Stomach (tissue), 9 donors: ENCODE data around the gene DMWD. TPM values are rescaled to one million over a fixed set of nuclear protein-coding genes. Genes with fewer than 3 reads are reported as not detected.

ENCODE experiments used
- DNase-seq, 2 donors: peaks; one replicate each; pipeline versions ENCODE4 v3.0.0 to v3.0.0-alpha.2; 2013 to 2019
- H3K27ac ChIP-seq, 5 donors: fragments of 200-600 bp in 4 of 5; sonication (generic) in 4 of 5; one replicate each; pipeline ENCODE4 v1.5.1; 2013 to 2019; ENCODE audit warnings: mild to moderate bottlenecking in 1 of 5, moderate library complexity in 1 of 5
- H3K27me3 ChIP-seq, 3 donors: fragments of 200-600 bp; sonication (generic); one replicate each; pipeline ENCODE4 v1.5.1; 2017 to 2019; ENCODE audit warnings: mixed run types in 1 of 3
- H3K36me3 ChIP-seq, 4 donors: fragments of 200-600 bp; sonication (generic); 1 replicate in 3 of 4; 2 replicates in 1 of 4; pipeline ENCODE4 v1.5.1; 2016 to 2019
- H3K4me1 ChIP-seq, 4 donors: fragments of 200-600 bp; sonication (generic); one replicate each; pipeline ENCODE4 v1.5.1; 2016 to 2019
- H3K4me3 ChIP-seq, 4 donors: fragments of 200-600 bp; sonication (generic) in 3 of 4; one replicate each; pipeline ENCODE4 v1.5.1; 2016 to 2019; ENCODE audit warnings: mild to moderate bottlenecking in 1 of 4
- H3K9me3 ChIP-seq, 4 donors: fragments of 200-600 bp; sonication (generic); one replicate each; pipeline ENCODE4 v1.5.1; 2016 to 2019
- CTCF ChIP-seq, 7 experiments: fragments of 450-650 bp in 4 of 7; fragments of 200-600 bp in 3 of 7; sonication (generic) in 3 of 7; IDR thresholded peaks; one replicate each; pipeline ENCODE4 v1.5.1; 2016 to 2019; ENCODE audit warnings: antibody characterized with exemption in 7 of 7, control low read depth in 2 of 7, mild to moderate bottlenecking in 1 of 7
- EP300 ChIP-seq: sonication (generic); formaldehyde crosslinking; IDR thresholded peaks from one replicate; pipeline ENCODE4 v1.6.1; 2017; ENCODE audit warnings: antibody characterized with exemption
- POLR2A ChIP-seq, 4 donors: fragments of 450-650 bp; IDR thresholded peaks; one replicate each; pipeline ENCODE4 v1.6.1; 2016; ENCODE audit warnings: antibody characterized with exemption in 4 of 4, control low read depth in 2 of 4, mild to moderate bottlenecking in 1 of 4, moderate library complexity in 1 of 4
- POLR2AphosphoS5 ChIP-seq, 3 donors: sonication (generic); formaldehyde crosslinking; IDR thresholded peaks; one replicate each; pipeline ENCODE4 v1.6.1; 2016; ENCODE audit warnings: antibody characterized with exemption in 3 of 3
- WGBS, 5 donors: extraction: QIAGEN DNeasy Blood & Tissue Kit in 3 of 5; methylation state at CpG; one replicate each; pipeline versions ENCODE4 v1.1.5 to v1.1.7; 2013 to 2018; 5-methylcytosine and 5-hydroxymethylcytosine counted together
- intact Hi-C: fragments of 100-400 bp; cut with DNase I; formaldehyde crosslinking; loops from one replicate; pipeline ENCODE4 v1.15.1; 2023; ENCODE audit warnings: low total_unique reads
- polyA plus RNA-seq, 3 donors: library from polyadenylated mRNA; stranded (reverse); fragments of 200-250 nt; gene quantifications; one replicate each; pipeline ENCODE4 v1.2.3, GENCODE V29; 2013
- total RNA-seq, 5 donors: library from RNA; depleted of rRNA; stranded (reverse); fragments of >200 nt; gene quantifications; one replicate each; pipeline versions ENCODE4 v1.1.0 to v1.2.3, GENCODE V29; 2014 to 2016
- donor health status: healthy with polysubstance abuse.
- donor health status: Bipolar disorder and iron deficiency.
- donor health status: healthy.

Gene DMWD
- total and polyA plus RNA-seq, 8 donors, result 5.3 to 52.1 (median 17.2) TPM

- H3K36me3 ChIP-seq, result peaks cover 86 to 100% (median 100%) of the 10 kb centered on the region in 4 donors
- no peaks in the 10 kb centered on the region for H3K27me3 ChIP-seq
- intact Hi-C loops, result no loop called here
- H3K4me3 ChIP-seq, result no peak overlapping the region
- TF ChIP-seq CTCF (IDR thresholded peaks at IDR 0.05), result no peak
- TF ChIP-seq POLR2A (IDR thresholded peaks at IDR 0.05), result no peak
- TF ChIP-seq POLR2AphosphoS5 (IDR thresholded peaks at IDR 0.05), result no peak
- no peak for TF ChIP-seq EP300
- H3K4me1 ChIP-seq, result peaks cover 0 to 20% (median 13%) of the 10 kb centered on the region in 4 donors
- H3K27ac ChIP-seq, result no peak overlapping the region
- 84 to 96% (median 94%) methylated on average over 15 to 16 of the region's 16 CpGs for WGBS, 5 donors
- DNase-seq, result no peak
- H3K9me3 ChIP-seq, result no peaks in the 10 kb centered on the region
Measured at GRCh38 chr19:45828945-45829344, 36.3 kb upstream of the DMWD start.

DNA sequence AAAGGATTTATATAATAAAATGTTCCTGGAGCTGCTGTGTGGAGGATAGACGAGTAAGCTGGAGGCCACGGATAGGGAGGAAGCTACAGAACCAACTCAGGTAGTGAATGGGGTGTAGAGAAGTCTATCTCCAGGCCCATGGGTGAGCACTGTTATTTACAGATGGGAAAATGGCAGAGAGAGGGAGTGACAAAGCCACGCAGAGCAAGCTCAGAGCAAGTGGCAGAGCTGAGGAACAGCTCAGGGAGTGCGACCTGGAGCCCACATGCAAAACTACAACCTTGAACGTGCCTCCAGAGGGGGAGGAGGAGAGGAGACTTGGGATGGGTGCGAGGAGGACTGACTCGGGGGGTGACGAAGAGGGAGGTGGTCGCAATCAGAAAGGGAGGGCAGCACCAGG is 35.9 kb upstream of the DMWD start:
- H3K4me3 ChIP-seq, result no peak overlapping the region
- H3K27me3 ChIP-seq, result no peaks in the 10 kb centered on the region
- TF ChIP-seq POLR2A (IDR thresholded peaks at IDR 0.05) (no peak), POLR2AphosphoS5 (IDR thresholded peaks at IDR 0.05) (no peak), EP300 (no peak), CTCF (IDR thresholded peaks at IDR 0.05) (no peak)
- H3K27ac ChIP-seq, result no peak overlapping the region
- H3K4me1 ChIP-seq, result peaks cover 0 to 21% (median 15%) of the 10 kb centered on the region in 4 donors
- intact Hi-C loops, result no loop called here
- H3K36me3 ChIP-seq, result peaks cover 86 to 100% (median 100%) of the 10 kb centered on the region in 4 donors
- 85 to 90% (median 89%) methylated on average over 9 of the region's 9 CpGs for WGBS, 5 donors
- DNase-seq, result no peak
- no peaks in the 10 kb centered on the region for H3K9me3 ChIP-seq

GRCh38 chr19:45827459-45828093 is 34.9 kb upstream of the DMWD start:
- Histone ChIP-seq H3K9me3 (no peaks in the 10 kb centered on the region), H3K27me3 (no peaks in the 10 kb centered on the region), H3K4me3 (no peak overlapping the region), H3K27ac (peak overlapping the region in 2 of 5 donors; percentile 5 to 12), H3K4me1 (peaks cover 0 to 21% (median 15%) of the 10 kb centered on the region in 4 donors), H3K36me3 (peaks cover 84 to 100% (median 100%) of the 10 kb centered on the region in 4 donors)
- intact Hi-C loops, result no loop called here
- 85 to 95% (median 89%) methylated on average over 12 to 16 of the region's 16 CpGs for WGBS, 5 donors
- peak in 1 of 2 donors; percentile 8 for DNase-seq
- TF ChIP-seq CTCF (IDR thresholded peaks at IDR 0.05) (no peak), EP300 (no peak), POLR2AphosphoS5 (IDR thresholded peaks at IDR 0.05) (no peak), POLR2A (IDR thresholded peaks at IDR 0.05) (no peak)

- WGBS, 5 donors, result 70 to 86% (median 83%) methylated on average over 8 to 11 of the region's 11 CpGs
- no peaks in the 10 kb centered on the region for H3K9me3 ChIP-seq
- H3K27ac ChIP-seq, result peak overlapping the region in 1 of 5 donors; percentile 5
- H3K36me3 ChIP-seq, result peaks cover 81 to 98% (median 97%) of the 10 kb centered on the region in 4 donors
- TF ChIP-seq EP300 (no peak), CTCF (IDR thresholded peaks at IDR 0.05) (no peak), POLR2A (IDR thresholded peaks at IDR 0.05) (no peak), POLR2AphosphoS5 (IDR thresholded peaks at IDR 0.05) (no peak)
- peaks cover 0 to 21% (median 15%) of the 10 kb centered on the region in 4 donors for H3K4me1 ChIP-seq
- intact Hi-C loops, result no loop called here
- DNase-seq, result peak in 1 of 2 donors; percentile 3
- no peak overlapping the region for H3K4me3 ChIP-seq
- H3K27me3 ChIP-seq, result no peaks in the 10 kb centered on the region
Measured at GRCh38 chr19:45826934-45827333, 34.3 kb upstream of the DMWD start.
